GM04504 (cell line): ENCODE results near the gene ASB13.

ENCODE experiments used
- DNase-seq: peaks from one replicate; pipeline ENCODE4 v3.0.0-alpha.2; 2012; ENCODE audit warnings: low read depth

Gene ASB13, protein sequence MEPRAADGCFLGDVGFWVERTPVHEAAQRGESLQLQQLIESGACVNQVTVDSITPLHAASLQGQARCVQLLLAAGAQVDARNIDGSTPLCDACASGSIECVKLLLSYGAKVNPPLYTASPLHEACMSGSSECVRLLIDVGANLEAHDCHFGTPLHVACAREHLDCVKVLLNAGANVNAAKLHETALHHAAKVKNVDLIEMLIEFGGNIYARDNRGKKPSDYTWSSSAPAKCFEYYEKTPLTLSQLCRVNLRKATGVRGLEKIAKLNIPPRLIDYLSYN

DNA sequence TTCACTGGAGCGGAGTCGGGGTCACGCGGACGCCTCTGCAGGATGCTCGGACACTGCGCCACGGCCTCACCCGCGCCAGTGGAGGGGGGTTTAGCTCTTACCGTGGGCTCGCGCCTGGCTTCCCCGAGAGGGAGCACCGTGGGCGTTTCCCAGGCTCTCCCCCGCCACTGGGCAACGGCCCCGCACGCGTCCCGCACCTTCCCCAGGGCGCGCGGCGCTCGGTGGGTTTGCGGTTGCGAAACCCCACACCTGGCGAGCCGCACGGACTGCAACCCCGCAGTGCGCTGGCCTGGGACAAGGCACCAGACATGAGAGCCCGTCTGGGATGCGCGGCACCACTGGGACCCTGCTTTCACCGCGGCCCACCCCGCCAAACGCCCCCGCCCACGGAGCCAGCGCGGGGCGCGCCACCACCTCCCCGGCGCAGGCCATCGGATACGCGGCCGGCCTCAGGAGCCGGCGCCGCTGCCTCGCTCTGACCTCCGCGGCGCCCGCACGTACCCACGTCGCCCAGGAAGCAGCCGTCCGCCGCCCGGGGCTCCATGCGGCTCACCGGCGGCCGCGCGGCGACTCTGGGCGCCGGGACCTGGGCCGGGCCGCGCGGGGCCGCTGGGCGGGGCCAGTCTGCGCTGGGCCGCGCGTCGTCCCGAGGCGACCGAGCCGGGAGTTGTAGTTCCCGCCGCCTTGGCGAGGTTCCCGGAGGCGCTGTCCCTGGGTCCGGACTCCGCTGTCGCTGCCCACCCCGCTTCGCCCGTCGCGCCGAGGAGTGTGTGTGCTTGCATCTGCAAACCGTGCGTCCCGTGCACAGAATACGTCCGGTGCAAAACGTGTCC lies at the start of gene ASB13:
Gene ASB13 (minus strand): TSS at position 588 of the 833 bp plus-strand sequence. CDS start 44 bp downstream, at position 544.
- DNase-seq: no peak

- DNase-seq: no peak
These were observed 45.2 kb upstream of the ASB13 start for GRCh38 chr10:5711642-5712041.

DNA sequence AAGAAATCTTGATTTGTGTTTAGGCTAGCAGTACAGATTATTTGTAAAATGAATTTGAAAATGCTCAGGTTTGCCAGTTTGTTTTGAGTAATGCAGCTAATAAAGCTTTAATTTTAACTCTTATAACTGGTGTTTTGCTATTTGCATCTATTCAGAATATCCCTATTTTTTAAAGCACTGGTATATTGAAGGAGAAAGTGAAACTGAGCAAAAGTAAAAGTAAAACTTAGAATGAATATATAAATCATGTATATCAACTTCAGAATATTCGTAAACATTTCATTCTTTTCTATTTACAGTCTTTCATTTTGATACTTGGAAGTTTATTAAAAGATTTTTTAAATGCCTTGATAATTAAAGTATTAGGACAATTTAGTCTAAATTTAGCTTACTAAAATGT lies 44.5 kb upstream of the ASB13 start:
- no peak for DNase-seq

GRCh38 chr10:5709865-5710264 lies 43.5 kb upstream of the ASB13 start:
- no peak for DNase-seq

- DNase-seq: no peak
These were observed 42.0 kb upstream of the ASB13 start for GRCh38 chr10:5708356-5708755.

GRCh38 chr10:5698062-5698461 lies 31.7 kb upstream of the ASB13 start:
- no peak for DNase-seq

DNA sequence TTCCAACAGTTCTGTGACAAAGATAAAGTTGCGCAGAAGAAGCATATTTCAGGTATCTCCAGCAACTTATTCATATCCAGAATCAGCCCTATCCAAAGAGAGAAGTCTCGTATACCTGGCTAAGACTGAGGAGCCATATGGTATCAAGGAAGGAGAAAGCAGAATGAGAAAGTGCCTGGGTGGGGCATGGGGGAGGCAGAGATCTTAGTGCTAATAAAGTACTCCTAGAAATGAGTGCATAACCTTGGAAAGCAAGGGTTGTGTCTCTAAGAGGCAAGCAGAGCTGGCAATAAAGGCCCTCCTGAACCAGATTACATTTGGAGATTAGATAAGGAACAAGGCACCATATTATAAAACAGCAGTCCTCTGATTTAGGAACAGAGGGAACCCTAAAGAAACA lies 30.9 kb upstream of the ASB13 start:
- no peak for DNase-seq

DNA sequence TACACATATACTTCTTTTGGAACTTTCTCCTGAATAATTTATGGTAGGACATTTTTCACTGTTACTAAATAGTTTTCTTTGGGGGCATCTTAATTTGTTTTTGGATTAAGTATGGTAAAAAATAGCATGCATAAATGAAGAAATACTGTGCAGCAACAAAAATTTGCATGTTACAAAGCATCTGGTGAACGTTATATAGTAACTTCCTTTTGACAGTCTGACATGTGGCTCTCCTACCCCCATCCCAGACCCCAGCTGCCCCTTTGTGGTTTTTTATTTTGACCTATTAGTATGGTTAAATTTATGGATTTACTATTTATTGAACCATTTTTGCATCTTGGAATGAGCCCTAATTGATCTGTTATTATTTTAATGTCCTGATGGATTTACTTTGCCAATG lies 28.2 kb upstream of the ASB13 start:
- DNase-seq: no peak

DNA sequence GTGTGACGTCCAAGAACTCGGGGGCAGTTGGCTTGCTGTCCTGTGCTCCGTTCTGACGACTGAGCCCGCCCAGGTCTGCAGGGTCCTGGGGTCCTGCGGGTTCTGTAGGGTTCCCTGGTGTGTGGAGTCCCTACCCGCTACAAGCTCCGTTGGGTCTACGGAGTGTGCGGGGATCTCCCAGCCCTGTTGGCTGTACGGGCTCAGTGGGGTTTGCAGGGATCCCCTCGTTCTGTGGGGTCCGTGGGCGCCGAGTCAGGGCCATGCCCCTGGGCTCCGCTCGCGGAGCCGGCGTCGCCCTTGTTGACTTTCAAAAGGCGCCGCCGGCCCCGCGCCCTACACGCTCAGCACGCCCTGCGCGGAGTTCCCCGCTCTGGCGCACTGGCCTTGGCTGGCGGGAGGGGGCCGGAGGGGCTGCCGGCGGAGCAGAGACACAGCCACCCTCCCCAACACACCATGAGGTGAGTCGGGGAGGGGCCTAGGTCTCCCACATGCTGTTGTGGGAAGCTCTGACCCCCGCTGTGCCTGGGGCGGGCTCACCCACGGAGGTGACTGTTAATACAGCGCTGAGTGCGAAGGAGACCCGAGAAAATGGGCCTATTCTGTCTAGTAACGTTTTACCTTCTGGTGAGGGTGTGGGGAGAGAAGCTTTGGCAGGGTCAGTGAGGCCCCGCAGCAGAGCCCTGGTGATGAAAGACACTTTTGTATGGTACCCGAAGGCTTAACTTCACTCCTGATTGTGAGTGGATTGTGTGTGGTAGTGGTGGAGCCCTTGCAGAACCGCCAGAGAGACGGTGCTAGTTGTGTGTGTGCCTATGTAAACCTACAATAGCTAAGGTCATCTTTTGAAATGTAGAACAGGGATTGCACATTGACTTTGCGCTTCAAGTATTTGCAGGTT lies 26.3 kb upstream of the ASB13 start:
- no peak for DNase-seq

DNA sequence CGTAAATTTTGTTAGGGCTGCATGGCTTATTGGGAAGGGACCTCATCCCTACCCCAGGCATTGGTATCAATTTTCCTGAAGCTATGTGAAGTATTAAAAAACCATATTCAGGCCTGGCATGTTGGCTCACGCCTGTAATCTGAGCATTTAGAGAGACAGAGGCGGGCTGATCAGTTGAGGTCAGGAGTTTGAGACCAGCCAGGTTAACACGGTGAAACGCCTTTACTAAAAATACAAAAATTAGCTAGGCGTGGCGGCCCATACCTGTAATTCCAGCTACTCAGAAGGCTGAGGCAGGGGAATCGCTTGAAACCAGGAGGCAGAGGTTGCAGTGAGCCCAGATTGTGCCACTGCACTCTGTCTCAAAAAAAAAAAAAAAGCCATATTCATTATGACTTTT lies 25.4 kb upstream of the ASB13 start:
- no peak for DNase-seq

- DNase-seq: no peak
These were observed 22.2 kb upstream of the ASB13 start for GRCh38 chr10:5688587-5688986.

GRCh38 chr10:5685764-5686240 lies 19.4 kb upstream of the ASB13 start:
- DNase-seq: no peak

GRCh38 chr10:5684971-5685763 lies 18.8 kb upstream of the ASB13 start:
- DNase-seq: peak; percentile 45

- DNase-seq: peak; percentile 94
These were observed 18.0 kb upstream of the ASB13 start, which contains the start of gene TASOR2 for GRCh38 chr10:5684318-5684970. TASOR2 (plus strand) TSS chr10:5684838; CDS start chr10:5720643, 35,805 bp downstream.

GRCh38 chr10:5683065-5683464 lies 16.7 kb upstream of the ASB13 start:
- no peak for DNase-seq

DNA sequence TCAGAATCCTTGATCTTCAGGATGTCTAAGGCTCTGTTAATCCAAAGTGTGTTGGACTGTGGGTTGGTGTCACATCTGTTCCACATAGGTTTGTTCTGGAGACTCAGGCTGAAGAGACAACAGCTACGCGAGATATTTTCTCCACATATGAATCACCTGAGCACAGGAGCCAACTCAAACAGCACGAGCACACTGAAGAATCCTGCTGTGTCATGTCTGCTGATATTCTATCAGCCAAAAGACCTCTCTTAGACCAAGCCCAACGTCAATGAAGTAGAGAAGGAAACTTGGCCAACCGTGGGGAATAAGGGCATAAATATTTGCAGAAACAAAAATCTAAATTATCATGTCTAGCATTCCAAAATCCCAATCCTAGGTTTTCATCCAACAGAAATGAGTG lies 15.5 kb upstream of the ASB13 start:
- no peak for DNase-seq

DNA sequence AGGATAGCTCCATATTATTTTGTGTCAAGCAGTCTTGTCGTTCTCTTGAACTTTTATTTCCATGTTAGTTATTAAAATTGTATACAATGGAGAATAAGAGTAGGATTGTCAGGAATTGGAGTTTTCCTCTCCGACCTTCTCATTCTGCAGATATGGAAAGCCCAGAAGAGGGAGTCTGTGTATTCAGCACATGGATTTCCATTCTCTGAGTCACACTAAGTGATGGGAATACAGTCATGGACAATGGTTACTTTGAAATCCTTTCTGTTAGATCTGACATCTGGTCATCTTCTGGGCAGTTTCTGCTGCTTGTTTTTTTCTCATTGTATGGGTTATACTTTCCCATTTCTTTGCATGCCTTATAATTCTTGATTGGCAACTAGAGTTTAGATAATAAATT lies 13.2 kb upstream of the ASB13 start:
- DNase-seq: no peak

GRCh38 chr10:5679037-5679435 lies 12.6 kb upstream of the ASB13 start:
- DNase-seq: no peak

DNA sequence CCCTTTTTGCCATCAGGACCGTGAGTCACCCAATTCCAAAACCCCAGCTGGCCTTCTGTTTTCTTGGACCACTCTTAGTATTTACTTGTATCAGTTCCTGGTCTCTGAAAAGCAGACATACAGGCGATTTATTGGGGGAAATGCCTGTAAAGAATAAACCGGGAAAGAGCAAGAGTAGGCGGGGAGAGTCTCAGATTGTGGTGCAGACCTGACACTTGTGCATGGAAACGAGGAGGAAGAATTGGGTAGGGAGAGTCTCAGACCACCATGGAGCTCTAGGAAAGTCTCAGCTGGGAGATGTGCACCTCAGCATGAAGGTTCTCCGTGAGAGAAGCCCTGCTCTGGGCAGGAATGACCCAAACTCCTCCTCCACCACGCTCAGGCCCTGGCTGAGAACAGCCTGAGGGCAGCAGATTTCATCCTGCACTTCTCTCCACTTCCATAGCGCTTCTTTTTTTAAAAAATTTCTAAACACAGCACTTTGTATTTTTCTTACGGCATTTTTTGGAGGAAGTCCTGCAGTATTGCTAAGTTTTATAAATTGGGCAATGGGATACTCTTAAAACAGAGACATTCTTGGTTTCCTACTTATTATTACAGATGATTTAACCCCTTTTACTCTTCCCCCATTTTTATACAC lies 12.1 kb upstream of the ASB13 start:
- no peak for DNase-seq

- no peak for DNase-seq
These were observed 4.4 kb upstream of the ASB13 start for GRCh38 chr10:5670662-5671375.
